HG02885 (cell line): ENCODE results near the gene SETD3.

ENCODE experiments used
- ATAC-seq: cut with Tn5 transposase; IDR thresholded peaks from one replicate; pipeline ENCODE4 v1.9.1; 2021; ENCODE audit warnings: mild to moderate bottlenecking; ENCODE audit not compliant: unreplicated experiment, poor library complexity

The SETD3 gene

GRCh38 chr14:99479906-99480869, at the start of gene SETD3:
TSS of gene SETD3 (minus strand) at chr14:99480859. CDS start at chr14:99465805, 15,054 bp downstream.
- peak; percentile 8 for ATAC-seq

- no peak for ATAC-seq
Observed at GRCh38 chr14:99529899-99530298, 49.2 kb upstream of the SETD3 start.

DNA sequence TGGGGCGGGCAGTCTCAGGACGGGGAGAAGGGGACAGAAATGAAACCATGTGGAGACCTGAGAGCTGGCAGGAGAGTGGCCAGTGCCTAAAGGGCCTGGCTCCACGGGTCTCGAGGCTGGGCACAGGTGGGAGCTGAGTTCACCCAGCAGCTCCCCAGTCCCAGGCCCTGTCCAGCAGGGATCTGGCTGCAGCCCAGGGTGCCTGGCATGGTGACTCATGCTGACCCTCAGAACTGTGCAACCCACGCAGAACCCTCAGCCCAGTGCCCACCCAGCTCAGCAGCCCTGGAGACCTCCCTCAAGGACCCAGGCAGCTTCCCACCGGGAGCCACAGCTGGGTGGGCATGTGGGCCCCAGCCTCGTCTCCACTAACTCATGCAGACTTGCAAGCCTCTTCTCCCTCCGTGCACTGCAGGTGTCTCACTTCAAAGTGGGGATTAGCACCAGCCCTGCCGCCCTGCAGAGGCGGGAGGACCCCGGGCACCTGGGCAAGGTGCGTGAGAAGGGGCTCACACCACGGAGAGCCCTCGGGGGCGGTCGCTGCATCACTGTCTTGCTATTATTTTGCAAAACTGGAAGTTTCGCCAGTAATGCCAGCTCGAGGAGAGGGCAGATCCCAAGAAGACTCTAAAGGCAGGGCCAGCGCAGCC, 46.9 kb upstream of the SETD3 start:
- ATAC-seq, result no peak

GRCh38 chr14:99527026-99527425, 46.4 kb upstream of the SETD3 start:
- ATAC-seq, result no peak

DNA sequence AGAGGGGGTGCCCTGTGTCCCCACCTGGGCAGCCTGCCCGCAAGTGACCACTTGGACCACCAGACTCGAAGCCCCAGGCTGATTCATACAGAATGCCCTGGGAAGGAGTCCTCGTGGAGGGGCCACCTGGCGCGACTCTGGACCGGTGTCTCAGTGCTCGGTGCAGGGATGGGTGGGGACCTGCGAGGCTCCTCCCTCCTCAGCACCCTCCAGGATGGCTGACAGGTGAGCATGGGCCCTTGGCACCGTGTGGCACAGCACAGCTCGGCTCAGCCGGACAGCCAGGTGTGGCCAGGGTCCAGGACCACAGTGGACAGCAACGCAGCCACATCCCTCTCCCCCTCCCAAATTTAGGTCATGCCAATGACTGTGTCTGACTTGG, 45.0 kb upstream of the SETD3 start:
- ATAC-seq, result no peak

DNA sequence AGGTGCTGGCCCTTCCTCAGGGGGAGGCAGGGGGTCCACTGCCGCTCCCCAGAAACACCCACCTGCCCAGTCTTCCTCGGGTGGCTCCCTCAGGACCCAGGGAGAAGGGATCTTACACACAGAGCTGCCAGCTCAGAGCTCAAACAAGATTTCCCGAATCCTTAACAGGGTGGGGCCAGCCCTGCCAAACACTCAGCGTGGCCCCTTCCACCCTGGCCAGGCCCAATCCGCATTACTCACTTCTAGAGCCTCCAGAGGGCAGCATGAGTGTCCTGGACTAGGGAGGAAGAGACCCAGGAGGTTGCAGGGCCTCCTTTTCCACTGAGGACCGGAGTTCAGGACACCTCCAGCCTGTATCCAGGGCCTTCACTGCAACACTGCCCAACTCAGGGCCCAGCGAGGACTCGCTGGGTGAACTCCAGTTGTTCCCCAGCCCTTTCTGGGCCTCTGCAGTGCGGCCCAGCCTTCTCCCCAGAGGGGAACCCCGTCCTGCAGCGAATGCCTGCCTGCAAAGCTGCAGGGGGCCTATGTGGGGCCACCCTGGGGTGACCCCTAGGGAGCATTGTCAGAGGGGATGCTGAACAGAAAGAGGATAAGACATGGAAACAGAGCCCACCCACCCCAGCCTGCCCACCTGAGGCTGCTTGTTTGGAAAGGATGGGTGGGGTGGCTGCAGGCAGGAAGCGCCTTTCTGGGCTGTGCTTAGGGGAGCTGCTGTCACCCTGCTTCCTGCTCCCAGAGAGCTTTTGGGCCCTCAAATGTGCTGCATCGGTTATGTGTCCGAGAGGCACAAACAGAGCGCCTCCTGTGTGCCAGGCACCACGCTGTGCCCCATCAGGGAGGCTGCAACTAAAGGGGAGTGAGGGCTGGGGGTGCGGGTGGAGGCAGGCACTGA, 44.4 kb upstream of the SETD3 start:
- ATAC-seq, result no peak

DNA sequence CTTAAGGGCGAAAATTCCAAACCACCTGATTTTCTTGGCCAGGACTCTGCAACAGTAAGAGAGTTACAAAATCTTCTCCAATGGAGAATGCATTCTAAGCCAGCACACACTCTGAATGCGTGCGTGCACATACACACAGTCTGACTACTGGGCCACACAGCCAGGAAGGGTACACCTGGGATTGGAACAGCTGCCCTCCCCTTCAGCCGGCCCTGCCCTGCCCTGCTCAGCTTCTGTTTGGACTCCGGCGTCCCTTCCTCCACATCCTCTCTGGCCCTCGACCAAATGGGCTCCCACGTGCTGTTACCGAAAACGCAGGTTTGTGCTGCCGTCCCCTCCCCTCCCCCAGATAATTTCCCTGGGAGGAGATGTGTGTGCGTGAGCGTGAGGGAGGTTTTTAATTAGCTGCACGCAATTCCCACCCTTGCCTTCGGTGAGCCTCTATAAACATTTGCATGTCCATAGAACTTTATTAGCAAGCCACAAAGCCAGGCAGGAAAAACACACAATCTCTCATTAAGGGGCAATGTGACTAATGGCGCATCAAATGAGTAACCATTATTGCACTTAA, 43.5 kb upstream of the SETD3 start:
- ATAC-seq, result no peak

GRCh38 chr14:99523704-99524055, 43.0 kb upstream of the SETD3 start:
- ATAC-seq, result no peak

- ATAC-seq, result no peak
Observed at GRCh38 chr14:99522934-99523703, 42.5 kb upstream of the SETD3 start.

GRCh38 chr14:99522457-99522891, 41.8 kb upstream of the SETD3 start:
- no peak for ATAC-seq

GRCh38 chr14:99522025-99522401, 41.4 kb upstream of the SETD3 start:
- ATAC-seq, result no peak

DNA sequence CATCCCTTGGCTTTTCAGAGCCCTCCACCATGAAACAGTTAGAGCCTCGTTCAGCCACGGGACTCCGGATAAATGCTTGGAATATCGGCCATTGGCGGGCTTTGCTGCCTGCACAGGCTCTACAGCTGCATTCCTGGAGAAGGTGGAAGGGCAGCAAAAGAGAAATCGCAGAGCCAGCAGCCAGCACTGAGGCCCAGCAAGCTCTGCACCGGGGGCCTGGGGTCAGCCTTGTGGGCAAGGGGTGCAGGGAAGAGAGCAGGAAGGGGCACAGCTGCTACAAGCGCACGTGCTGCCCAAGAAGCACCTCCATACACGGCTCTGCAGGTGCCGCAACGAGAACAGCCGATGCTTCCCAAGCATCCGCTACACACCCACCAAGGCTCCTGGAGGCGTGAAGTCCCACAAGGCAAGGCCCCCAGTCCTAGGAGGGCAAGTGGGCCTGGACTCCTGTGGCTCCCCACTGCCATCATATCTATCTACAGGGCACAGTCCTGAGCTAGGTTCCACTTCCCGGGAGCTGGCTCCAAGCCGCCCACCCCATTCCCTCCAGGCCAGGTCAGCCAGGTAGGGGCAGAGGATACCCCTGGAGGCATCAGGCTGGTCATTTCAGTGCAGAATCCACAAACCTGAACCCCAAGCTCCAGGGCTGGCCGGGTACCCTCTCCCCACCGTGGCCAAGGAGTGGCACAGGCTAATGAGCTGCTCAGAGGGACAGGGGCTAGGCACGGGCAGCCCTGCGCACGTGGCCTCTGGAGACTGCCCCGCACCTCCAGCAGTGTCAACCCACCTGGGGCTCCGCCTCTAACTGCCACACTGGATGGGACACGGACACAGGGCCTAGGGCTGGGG, 40.7 kb upstream of the SETD3 start:
- no peak for ATAC-seq

DNA sequence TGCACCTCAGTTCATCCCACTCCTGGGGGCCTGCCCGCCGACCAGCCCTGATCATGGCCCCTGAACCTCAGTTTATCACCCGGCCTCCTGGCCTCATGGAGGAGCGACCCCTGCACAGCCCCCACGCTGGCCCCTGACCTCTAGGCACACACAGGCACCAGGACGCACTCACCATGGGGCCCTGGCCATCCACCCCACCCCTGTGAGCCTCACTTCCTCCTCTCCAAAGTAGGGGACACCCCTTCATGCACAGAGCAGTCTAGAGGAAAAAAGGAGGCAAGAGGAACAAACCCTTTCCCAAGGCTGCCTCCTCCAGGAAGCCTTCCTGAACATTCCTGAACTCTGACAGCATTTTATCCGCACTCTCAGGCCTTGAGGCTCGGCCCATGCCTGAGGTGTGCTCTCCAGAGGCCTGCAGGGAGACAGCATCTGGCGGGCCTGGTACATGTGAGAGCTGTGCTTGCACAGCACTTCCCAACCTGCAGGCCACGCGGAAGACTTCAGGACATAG, 40.0 kb upstream of the SETD3 start:
- no peak for ATAC-seq

GRCh38 chr14:99519931-99520421, 39.3 kb upstream of the SETD3 start:
- no peak for ATAC-seq

DNA sequence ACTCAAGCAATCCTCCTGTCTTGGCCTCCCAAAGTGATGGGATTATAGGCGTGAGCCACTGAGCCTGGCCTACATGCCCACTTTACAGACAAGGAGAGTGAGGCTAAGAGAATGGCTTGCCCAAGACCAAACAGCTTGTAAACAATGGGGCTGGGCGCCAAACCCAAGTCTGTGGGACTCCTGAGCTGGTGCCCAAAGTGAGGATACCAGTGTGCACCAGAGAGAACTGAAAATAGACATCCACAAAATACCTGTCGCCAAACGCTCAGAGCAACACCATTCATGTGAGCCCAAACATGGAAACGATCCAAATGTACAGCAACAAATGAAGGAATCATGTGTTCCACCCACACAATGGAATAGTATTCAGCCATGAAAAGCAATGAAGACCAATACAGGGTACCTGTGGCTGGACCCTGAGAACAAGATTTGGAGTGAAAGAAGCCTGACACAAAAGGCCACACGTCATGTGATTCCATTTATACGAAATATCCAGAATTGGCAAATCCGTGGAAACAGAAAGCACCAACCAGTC, 38.8 kb upstream of the SETD3 start:
- no peak for ATAC-seq

DNA sequence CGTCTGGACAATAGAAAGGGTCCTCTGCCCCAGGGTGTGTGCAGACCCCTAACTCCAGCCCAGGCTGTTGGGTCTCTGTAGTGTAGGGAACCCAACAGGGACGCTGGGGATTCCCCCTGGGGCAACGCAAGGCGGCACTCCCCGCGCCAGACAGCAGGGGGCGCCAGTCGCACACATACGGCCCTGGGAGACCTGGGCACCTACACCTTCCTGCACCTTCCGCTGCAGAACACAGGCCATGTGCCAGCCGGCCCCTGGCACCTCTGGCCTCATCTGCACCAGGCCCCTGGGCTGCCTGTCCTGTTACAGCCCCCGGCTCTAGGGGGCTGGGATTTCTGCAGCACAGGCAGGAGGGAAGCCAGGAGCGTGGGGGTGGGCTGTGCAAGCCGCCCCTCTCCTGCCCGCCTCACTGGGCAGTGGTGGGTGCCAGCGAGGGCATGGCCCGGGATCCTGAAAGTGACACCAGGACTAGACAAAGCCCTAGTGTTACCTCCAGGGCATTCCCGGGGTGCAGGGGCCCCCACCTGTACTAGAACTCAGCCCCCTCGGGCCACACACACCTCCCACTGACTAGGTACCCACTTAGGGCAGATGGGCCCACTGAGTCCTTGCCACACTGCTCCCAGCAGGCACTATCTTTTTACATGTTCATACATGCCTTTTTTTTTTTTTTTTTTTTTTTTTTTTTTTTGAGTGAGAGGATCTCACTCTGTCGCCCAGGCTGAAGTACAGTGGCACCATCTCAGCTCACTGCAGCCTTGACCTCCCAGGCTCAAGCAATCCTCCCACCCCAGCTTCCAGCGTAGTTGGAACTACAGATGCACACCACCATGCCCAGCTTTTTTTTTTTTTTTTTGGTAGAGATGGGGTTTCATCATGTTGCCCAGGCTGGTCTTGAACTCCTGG, 38.0 kb upstream of the SETD3 start:
- ATAC-seq, result peak; percentile 79
